ENCODE results near the gene ZNF280C. TPM values are rescaled to one million over a fixed set of nuclear protein-coding genes. Genes with fewer than 3 reads are reported as not detected.
"Not testable (repeated sequence)": the region's sequence is repeated elsewhere in the genome, so short reads cannot be mapped to it uniquely, and the experiment has no call there.

ZNF280C gene
- total RNA-seq, 1 experiment from 2014 or later = 4.6 TPM

DNA sequence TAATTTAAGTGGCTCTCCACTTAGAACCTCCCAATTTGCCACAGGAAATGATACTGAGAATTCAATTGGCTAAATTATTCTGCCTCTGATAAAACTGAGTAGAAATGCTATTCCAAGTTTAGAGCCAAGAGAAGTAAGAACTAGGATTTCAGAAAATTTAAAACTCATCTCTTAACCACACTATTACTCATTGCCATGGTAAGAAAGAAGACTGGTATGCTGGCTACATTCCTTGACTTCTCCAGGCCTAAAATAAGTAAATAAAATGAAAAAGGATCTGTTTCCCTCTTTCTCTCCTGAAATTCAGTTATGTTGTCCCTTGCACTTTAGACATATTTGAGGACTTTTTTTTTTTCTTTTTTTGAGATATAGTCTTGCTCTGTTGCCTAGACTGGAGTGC lies 23.3 kb downstream of the ZNF280C start:
- ChIA-PET CTCF (no interaction called here), POLR2A (ENCODE audit: unreplicated experiment) (no interaction called here)
- Histone ChIP-seq H3K36me3 (ENCODE audit: low read depth, low read length) (peaks cover 7% of the 10 kb centered on the region), H3K9me2 (replicated peaks; ENCODE audit: low read length) (no peaks in the 10 kb centered on the region), H3K9ac (ENCODE audit: low read length) (no peak overlapping the region), H3K4me3 (ENCODE audit: low read length) (no peak overlapping the region), H2AFZ (ENCODE audit: low read length) (no peak overlapping the region), H4K20me1 (ENCODE audit: low read length) (no peaks in the 10 kb centered on the region), H3K27me3 (ENCODE audit: low read length) (no peaks in the 10 kb centered on the region), H3K79me2 (ENCODE audit: low read length) (no peaks in the 10 kb centered on the region), H3K4me1 (ENCODE audit: insufficient read depth, low read length) (no peaks in the 10 kb centered on the region), H3K9me3 (ENCODE audit: low read length) (no peaks in the 10 kb centered on the region), H3F3A (ENCODE audit: low read length, unreplicated experiment) (no peaks in the 10 kb centered on the region), H3K27ac (ENCODE audit: low read length) (no peak overlapping the region), H3K4me2 (ENCODE audit: low read length) (no peak overlapping the region)
- BruUV-seq (replicated peaks) = no TSS peak
- no peak for TF ChIP-seq EZH2phosphoT487 (IDR thresholded peaks at IDR 0.05; ENCODE audit: borderline replicate concordance, low read length)
- TF ChIP-seq EZH2 (IDR thresholded peaks at IDR 0.05; ENCODE audit: low read length, unreplicated experiment) = no peak
- TF ChIP-seq CTCF (conservative IDR thresholded peaks at IDR 0.05; ENCODE audit: low read depth, low read length) = no peak
- ATAC-seq = no peak
- DNase-seq = no peak
- intact Hi-C loops (cut with micrococcal nuclease) = no loop called here

DNA sequence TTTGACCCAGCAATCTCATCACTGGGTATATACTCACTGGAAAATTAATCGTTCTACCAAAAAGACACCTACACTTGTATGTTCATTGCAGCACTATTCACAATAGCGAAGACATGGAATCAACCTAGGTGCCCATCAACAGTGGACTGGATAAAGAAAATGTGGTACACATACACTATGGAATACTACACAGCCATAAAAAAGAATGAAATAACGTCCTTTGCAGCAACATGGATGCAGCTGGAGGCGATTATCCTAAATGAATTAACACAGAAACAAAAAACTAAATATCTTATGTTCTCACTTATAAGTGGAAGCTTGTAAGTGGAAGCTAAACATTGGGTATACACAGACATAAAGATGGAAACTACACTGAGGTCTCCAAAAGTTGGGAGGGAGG lies 37.5 kb downstream of the ZNF280C start:
- H3K79me2 ChIP-seq (ENCODE audit: low read length); H3K9me2 ChIP-seq (replicated peaks; ENCODE audit: low read length); intact Hi-C loops (cut with micrococcal nuclease); DNase-seq; H3K4me1 ChIP-seq (ENCODE audit: insufficient read depth, low read length); POLR2A ChIA-PET (ENCODE audit: unreplicated experiment); H3K9me3 ChIP-seq (ENCODE audit: low read length); ATAC-seq; H3K27ac ChIP-seq (ENCODE audit: low read length); H3K4me3 ChIP-seq (ENCODE audit: low read length); H3F3A ChIP-seq (ENCODE audit: low read length, unreplicated experiment); H3K9ac ChIP-seq (ENCODE audit: low read length); H3K27me3 ChIP-seq (ENCODE audit: low read length); H3K4me2 ChIP-seq (ENCODE audit: low read length); CTCF ChIA-PET; H4K20me1 ChIP-seq (ENCODE audit: low read length); BruUV-seq (replicated peaks); H2AFZ ChIP-seq (ENCODE audit: low read length): not testable (repeated sequence)
- H3K36me3 ChIP-seq (ENCODE audit: low read depth, low read length) = peaks cover 12% of the 10 kb centered on the region; the same call in 1 of the 2 replicates

GRCh38 chrX:130228871-130229270 lies 39.8 kb downstream of the ZNF280C start:
- Histone ChIP-seq H3K9ac (ENCODE audit: low read length) (no peak overlapping the region), H3K27me3 (ENCODE audit: low read length) (no peaks in the 10 kb centered on the region), H3K9me3 (ENCODE audit: low read length) (no peaks in the 10 kb centered on the region), H4K20me1 (ENCODE audit: low read length) (no peaks in the 10 kb centered on the region), H2AFZ (ENCODE audit: low read length) (no peak overlapping the region), H3K36me3 (ENCODE audit: low read depth, low read length) (peaks cover 14% of the 10 kb centered on the region; the same call in 1 of the 2 replicates), H3F3A (ENCODE audit: low read length, unreplicated experiment) (no peaks in the 10 kb centered on the region), H3K4me1 (ENCODE audit: insufficient read depth, low read length) (no peaks in the 10 kb centered on the region), H3K4me3 (ENCODE audit: low read length) (no peak overlapping the region), H3K27ac (ENCODE audit: low read length) (no peak overlapping the region), H3K4me2 (ENCODE audit: low read length) (no peak overlapping the region), H3K79me2 (ENCODE audit: low read length) (no peaks in the 10 kb centered on the region), H3K9me2 (replicated peaks; ENCODE audit: low read length) (no peaks in the 10 kb centered on the region)
- POLR2A ChIA-PET (ENCODE audit: unreplicated experiment) = no interaction called here
- ATAC-seq (no peak), DNase-seq (no peak)
- TF ChIP-seq EZH2phosphoT487 (IDR thresholded peaks at IDR 0.05; ENCODE audit: borderline replicate concordance, low read length) = no peak
- no peak for TF ChIP-seq CTCF (conservative IDR thresholded peaks at IDR 0.05; ENCODE audit: low read depth, low read length)
- TF ChIP-seq EZH2 (IDR thresholded peaks at IDR 0.05; ENCODE audit: low read length, unreplicated experiment) = no peak
- CTCF ChIA-PET = no interaction called here
- intact Hi-C loops (cut with micrococcal nuclease) = no loop called here
- BruUV-seq (replicated peaks) = no TSS peak
